H1 (cell line): ENCODE measurements around the gene KIR2DL1.

Experiments used
- CHD2 ChIP-seq: IDR thresholded peaks from 2 replicates; pipeline ENCODE4 v1.6.1; 2012; ENCODE audit warnings: low read length, improper control_type of control experiment
- CTCF ChIP-seq, 3 experiments: IDR thresholded peaks; 1 replicate in 2 of 3; 2 replicates in 1 of 3; pipeline versions ENCODE4 v1.5.1 to v1.6.1; 2011; ENCODE audit warnings: low read length in 3 of 3, mild to moderate bottlenecking in 3 of 3, inconsistent platforms in 2 of 3, low read depth in 1 of 3, moderate library complexity in 1 of 3; ENCODE audit not compliant: insufficient read depth in 1 of 3; ENCODE audit errors: control extremely low read depth in 1 of 3
- EZH2 ChIP-seq: fragments of 200-600 bp; sonication (generic); IDR thresholded peaks from 2 replicates; pipeline ENCODE4 v1.7.1; 2012; ENCODE audit warnings: low read depth, mild to moderate bottlenecking, moderate library complexity, low read length, inconsistent platforms; ENCODE audit not compliant: severe bottlenecking
- GTF2F1 ChIP-seq: IDR thresholded peaks from 2 replicates; pipeline ENCODE4 v1.6.1; 2012; ENCODE audit warnings: low read depth, low read length, improper control_type of control experiment, borderline replicate concordance
- JUND ChIP-seq: IDR thresholded peaks from 2 replicates; pipeline ENCODE4 v1.6.1; 2011; ENCODE audit warnings: mild to moderate bottlenecking, improper control_type of control experiment, low read length
- POLR2A ChIP-seq, 2 experiments: IDR thresholded peaks; 1 replicate in 1 of 2; 2 replicates in 1 of 2; pipeline ENCODE4 v1.6.1; 2011; ENCODE audit warnings: low read depth in 2 of 2, low read length in 2 of 2, mild to moderate bottlenecking in 2 of 2; ENCODE audit errors: control extremely low read depth in 1 of 2
- RBBP5 ChIP-seq: IDR thresholded peaks from 2 replicates; pipeline ENCODE4 v1.7.1; 2012; ENCODE audit warnings: low read depth, mild to moderate bottlenecking, inconsistent platforms, low read length, moderate library complexity, borderline replicate concordance

- no peak for TF ChIP-seq CHD2
- no peak for TF ChIP-seq CTCF (IDR thresholded peaks at IDR 0.05; ENCODE audit: control extremely low read depth in 1 of 3, insufficient read depth in 1 of 3, low read depth in 1 of 3, low read length in 3 of 3)
- no peak for TF ChIP-seq RBBP5
- no peak for TF ChIP-seq JUND
- TF ChIP-seq EZH2, result no peak
- TF ChIP-seq POLR2A (IDR thresholded peaks at IDR 0.05; ENCODE audit: control extremely low read depth in 1 of 2, low read depth in 2 of 2, low read length in 2 of 2), result no peak
- no peak for TF ChIP-seq GTF2F1
Measured at GRCh38 chr19:54724142-54724541, 45.5 kb upstream of the KIR2DL1 start, which contains the start of gene KIR3DL3.
